Activated CD4-positive, alpha-beta T cell treated with anti-CD3 and anti-CD28 coated beads, Interleukin-2, Interleukin-4, amounts not matched to agents 100 ng/mL and 50 ng/mL, durations not matched to agents 16 hours and 8 hours (primary cell): ENCODE data around the gene MICAL3.
"Not testable (repeated sequence)": the region's sequence is repeated elsewhere in the genome, so short reads cannot be mapped to it uniquely, and the experiment has no call there.

Experiments
- DNase-seq: peaks from one replicate; pipeline ENCODE4 v3.0.0-alpha.2; 2020; ENCODE audit warnings: low spot score

The MICAL3 gene

GRCh38 chr22:17882727-17883126 is 141.6 kb downstream of the MICAL3 start:
- no peak for DNase-seq

DNA sequence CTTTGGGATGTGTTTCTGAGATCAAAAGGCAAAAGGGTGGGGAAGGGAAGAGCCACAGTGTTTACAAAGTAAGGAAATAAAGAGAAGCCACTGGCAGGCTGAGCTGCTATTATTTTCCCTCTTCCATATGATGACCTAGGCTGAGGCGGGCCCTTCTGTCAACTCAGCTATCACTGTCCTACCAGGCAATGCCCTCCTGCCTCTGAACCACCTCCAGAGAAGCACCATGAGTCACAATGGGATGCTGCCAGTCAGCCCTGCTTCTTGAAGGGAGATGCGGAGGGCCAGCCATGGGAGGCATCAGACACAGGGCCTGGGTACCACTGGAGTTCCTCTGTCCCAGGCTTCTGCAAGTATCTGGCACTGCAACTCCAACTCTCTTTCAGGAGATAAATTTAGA is 142.2 kb downstream of the MICAL3 start:
- no peak for DNase-seq

DNA sequence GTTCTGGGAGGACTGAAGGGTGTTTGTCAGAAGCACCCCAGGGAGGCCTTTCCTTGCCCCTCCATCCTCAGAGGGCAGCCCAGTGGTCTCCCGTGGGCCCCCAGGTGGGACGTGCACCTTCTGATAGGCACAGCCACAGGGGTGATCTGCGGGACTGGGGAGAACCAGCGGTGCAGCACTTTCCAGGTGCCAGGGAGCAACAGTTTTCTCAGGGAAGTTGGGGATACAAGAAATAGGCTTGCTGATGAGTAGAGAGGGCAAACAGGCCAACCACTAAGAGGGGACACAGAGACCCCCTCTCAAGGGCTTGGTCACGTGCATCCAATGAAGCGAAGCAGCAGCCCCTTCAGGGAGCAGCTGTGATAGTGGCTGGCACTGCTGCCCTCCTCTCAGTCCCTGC is 143.0 kb downstream of the MICAL3 start:
- DNase-seq, result no peak

GRCh38 chr22:17880468-17880867 is 143.9 kb downstream of the MICAL3 start:
- no peak for DNase-seq

- no peak for DNase-seq
Observed at GRCh38 chr22:17880020-17880419, 144.3 kb downstream of the MICAL3 start.

DNA sequence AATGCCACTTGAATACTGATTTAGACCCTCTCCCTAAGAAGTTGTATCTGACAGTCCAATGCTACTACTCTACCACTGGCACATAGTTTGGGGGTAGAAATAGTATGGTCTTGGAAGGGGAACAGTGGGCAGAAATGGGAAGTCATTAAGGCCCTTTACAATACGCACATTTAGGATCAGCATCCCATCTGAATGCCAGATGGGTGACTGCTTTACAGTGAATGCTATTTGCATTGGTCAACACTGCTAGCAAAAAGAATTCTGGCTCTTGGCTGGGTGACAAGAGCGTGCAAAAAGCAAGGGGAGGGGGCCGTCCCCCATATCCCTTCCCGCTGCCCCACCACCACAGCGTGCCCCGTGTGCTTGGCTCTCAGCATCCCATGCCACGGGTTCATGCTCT is 145.4 kb downstream of the MICAL3 start:
- no peak for DNase-seq

- no peak for DNase-seq
Observed at GRCh38 chr22:17878186-17878694, 146.1 kb downstream of the MICAL3 start.

- DNase-seq, result not testable (repeated sequence)
Observed at GRCh38 chr22:17876878-17877855, 147.2 kb downstream of the MICAL3 start.

- no peak for DNase-seq
Observed at GRCh38 chr22:17876306-17876831, 148.0 kb downstream of the MICAL3 start.

DNA sequence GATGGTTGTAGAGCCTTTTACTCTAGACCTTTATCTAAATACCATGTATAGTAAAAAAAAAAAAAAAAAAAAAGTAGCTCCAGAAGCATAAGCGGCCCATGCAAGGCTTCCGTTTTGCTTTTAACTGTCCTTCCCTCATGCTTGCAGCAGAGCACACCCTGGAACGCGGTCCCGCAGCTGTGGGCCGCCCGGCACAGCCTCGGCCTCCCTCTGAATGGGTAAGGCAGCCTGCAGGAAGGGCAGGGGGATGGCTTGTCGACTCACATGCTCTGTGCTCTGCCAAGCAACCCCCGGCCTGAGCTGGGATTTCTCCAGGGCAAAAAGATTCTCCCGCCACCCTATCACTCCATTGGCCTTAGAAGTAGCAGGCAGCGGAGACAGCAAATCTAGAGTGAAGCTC is 148.7 kb downstream of the MICAL3 start:
- DNase-seq, result no peak

DNA sequence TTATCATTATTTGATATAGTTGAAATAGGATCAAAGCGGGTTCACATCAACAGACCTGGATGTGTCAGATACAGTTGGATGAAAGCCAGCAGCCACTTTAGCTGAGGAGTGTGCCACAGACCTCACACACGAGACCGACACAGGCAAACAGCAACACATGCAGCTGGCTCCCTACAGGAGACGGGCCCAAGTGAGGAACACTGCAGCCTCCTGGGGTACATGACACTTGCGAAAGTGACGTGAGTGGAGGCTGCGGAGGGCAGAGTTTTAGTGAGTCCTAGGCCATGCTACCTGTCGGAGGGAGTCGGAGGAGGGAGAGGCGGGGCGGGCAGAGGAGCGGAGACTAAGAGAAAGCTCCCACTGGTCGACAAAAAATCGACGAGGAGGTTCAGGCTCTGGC is 149.2 kb downstream of the MICAL3 start:
- no peak for DNase-seq

GRCh38 chr22:17874231-17874905 is 150.0 kb downstream of the MICAL3 start:
- no peak for DNase-seq

DNA sequence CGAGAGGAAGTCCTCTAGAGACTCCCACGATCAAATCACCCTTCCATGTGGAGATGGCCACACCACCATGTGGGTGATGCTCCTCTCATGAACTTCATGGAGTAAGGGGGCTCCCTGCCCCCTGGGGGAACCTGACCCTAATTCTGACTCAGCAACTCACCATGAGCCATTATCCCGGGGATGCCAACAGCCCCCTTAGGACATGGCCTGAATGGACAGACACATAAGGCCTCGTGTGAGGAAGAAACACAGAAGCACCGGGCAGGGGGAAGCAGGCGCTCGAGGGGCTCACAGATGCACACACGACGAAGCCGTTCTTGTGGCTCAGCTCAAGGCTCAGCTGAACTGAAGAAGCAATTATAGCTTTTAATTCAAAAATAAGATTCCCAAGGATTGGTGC is 150.6 kb downstream of the MICAL3 start:
- no peak for DNase-seq

DNA sequence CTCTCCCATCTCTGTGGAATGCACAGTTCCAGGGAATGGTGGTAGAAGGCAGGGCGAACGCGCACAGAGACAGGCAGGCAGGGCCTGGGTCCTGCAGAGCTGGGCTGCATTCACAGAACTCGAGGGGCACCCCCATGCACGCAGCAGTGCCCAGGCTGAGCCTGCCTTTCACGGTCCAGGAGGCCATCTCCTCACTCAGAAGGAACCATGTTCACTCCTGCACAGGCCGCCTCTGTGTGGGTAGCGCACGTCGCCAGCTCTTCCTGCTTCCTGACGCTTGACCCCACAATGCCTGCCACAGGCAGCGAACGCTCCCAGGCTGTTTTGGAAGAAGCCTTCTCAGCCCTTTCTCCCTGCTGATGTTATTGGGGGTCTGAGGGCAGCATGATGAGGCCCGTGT is 151.2 kb downstream of the MICAL3 start:
- DNase-seq, result no peak

DNA sequence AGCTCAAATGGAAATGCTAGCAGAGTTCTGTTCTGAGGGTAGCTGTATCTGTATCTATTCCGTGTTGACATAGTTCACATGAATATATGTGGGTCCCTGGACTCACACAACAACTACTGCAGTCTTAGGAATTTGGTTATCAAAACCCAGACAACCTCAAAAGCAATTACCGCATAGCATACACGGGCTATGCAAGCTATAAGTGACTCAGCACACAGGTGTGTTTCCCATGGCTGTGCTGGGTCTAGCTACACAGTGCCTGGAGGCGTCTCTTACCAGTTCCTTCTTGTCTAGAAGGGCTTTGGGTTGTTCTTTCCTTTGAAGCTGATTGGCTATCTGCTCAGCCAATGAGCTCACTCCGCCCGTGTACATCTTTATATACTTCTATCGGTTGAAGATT is 151.9 kb downstream of the MICAL3 start:
- no peak for DNase-seq

DNA sequence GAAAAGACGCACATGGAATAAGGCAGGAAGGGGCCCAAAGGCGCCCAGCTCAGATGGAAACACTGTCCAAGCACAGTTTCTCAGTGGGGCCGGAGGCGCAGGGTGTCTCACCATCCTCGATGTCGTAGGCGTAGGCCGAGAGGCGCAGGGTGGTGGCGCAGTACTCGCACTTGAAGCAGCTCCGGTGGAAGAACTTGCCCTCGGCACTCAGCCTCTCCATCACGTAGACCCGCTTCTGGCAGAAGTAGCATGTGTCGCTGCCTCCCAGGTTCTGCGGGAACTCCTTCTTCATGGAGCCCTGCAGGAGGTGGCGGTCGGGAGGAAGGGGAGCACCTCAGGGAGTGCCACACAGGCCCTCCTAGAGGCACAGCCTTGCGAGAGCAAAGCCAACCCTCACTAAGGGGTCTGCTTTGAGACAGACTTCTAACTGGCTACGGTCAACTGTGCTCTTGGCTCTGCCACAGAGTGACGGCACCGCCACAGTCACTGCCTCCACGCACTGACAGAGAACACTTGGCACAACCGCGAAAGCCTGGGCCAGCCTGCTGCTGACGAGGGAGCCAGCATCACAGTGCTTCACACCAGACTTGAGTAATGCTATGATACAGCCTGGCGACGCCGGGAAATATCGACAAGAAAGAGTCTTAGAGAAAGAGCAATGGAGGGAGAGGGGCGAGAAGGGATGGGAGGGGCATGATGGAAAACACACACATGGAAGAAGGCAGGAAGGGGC is 152.5 kb downstream of the MICAL3 start:
- DNase-seq, result no peak

- no peak for DNase-seq
Observed at GRCh38 chr22:17870407-17870806, 154.0 kb downstream of the MICAL3 start.

GRCh38 chr22:17869285-17870096 is 154.9 kb downstream of the MICAL3 start:
- DNase-seq, result no peak

DNA sequence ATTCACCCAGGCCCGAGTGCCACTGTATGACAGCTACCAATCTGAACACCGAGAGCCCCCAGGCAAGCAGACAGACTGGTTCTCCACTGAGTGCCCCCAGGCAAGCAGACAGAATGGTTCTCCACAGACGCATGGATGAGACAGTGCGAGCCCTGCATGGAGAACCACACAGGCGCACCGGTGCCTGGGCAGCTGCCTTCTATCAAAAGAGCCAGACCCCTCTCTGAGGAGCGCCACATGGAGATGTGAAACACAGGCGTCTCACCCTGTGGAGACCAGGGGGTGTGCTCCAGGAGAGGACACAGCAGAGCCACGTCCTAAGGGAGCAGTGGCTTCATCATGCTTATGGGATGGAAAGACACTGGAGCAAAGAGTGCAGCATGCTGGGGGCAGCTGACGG is 155.6 kb downstream of the MICAL3 start:
- no peak for DNase-seq

DNA sequence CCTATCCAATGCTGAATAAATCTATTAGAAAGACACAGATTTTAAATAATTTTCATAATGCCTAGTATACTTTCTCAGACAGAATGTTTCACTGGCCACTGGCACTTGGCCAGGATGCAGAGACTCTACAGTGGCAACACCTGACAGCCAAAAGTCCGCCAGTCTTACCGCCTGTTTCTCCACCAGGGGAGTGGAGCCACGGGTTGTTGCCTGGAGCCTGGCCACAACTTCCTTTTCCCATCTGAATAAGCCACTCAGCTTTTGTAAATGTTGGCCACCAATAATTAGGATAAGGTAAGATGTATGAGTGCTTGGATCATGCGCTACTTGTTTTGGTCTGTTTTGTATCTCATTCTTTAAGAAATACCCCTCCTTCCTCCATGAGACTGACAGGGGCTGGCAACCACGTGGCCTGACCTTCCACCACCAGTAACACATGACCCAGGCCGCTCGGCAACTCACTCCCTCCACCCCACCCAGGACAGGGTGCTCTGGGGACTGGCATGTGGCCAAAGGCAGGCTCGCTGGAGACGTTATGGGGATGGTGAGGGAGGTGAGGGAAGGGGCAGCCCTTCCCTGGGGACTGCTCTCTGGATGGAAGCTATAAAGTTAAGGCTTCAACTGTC is 157.1 kb downstream of the MICAL3 start:
- DNase-seq, result no peak

GRCh38 chr22:17866621-17867020 is 157.7 kb downstream of the MICAL3 start:
- DNase-seq, result no peak
